Thoracic aorta (tissue), 2 donors: Measurements from ENCODE around the gene CACNG3. TPM values are rescaled to one million over a fixed set of nuclear protein-coding genes. Genes with fewer than 3 reads are reported as not detected.

Source experiments
- ATAC-seq: fragments of 150-250 bp; one replicate; pipeline ENCODE4 v1.8.0; 2017; ENCODE audit warnings: low read depth; ENCODE audit not compliant: insufficient number of reproducible peaks, low FRiP score
- DNase-seq: peaks from one replicate; pipeline ENCODE4 v3.0.0-alpha.2; 2020; ENCODE audit warnings: low spot score
- H3K27ac ChIP-seq, 2 donors: fragments of 200-600 bp; sonication (generic); 1 replicate in 1 of 2; 2 replicates in 1 of 2; pipeline ENCODE4 v1.5.1; 2016; ENCODE audit warnings: mild to moderate bottlenecking in 2 of 2, moderate library complexity in 2 of 2
- H3K27me3 ChIP-seq: fragments of 200-600 bp; sonication (generic); replicated peaks from 2 replicates; pipeline ENCODE4 v1.6.0; 2016; ENCODE audit warnings: mild to moderate bottlenecking; ENCODE audit not compliant: insufficient read depth
- H3K36me3 ChIP-seq: fragments of 200-600 bp; sonication (generic); one replicate; pipeline ENCODE4 v1.5.1; 2016
- H3K4me1 ChIP-seq, 2 donors: fragments of 200-600 bp; sonication (generic); 1 replicate in 1 of 2; 2 replicates in 1 of 2; pipeline versions ENCODE4 v1.5.1 to v1.6.0; 2016; ENCODE audit warnings: low read depth in 2 of 2, mild to moderate bottlenecking in 1 of 2; ENCODE audit not compliant: control insufficient read depth in 1 of 2
- H3K4me3 ChIP-seq: fragments of 200-600 bp; sonication (generic); 2 replicates; pipeline ENCODE4 v1.5.1; 2016; ENCODE audit warnings: mild to moderate bottlenecking
- H3K9me3 ChIP-seq: fragments of 200-600 bp; sonication (generic); 2 replicates; pipeline ENCODE4 v1.5.1; 2016
- CTCF ChIP-seq: fragments of 200-600 bp; sonication (generic); IDR thresholded peaks from one replicate; pipeline ENCODE4 v1.5.1; 2019; ENCODE audit warnings: antibody characterized with exemption
- total RNA-seq, 2 donors: library from RNA; depleted of rRNA; stranded (reverse); fragments of >200 nt; gene quantifications; one replicate each; pipeline versions ENCODE4 v1.1.0 to v1.2.3, GENCODE V29; 2016

The CACNG3 gene
- total RNA-seq, 2 donors from 2014 or later, result not detected

GRCh38 chr16:24378999-24379398 lies 122.9 kb downstream of the CACNG3 start:
- Histone ChIP-seq H3K4me1 (no peaks in the 10 kb centered on the region), H3K36me3 (no peaks in the 10 kb centered on the region), H3K27me3 (no peaks in the 10 kb centered on the region), H3K4me3 (no peak overlapping the region), H3K9me3 (peaks cover 12% of the 10 kb centered on the region), H3K27ac (no peak overlapping the region)
- no peak for DNase-seq
- ATAC-seq, result no peak
- TF ChIP-seq CTCF, result no peak

- no peak for ATAC-seq
- H3K4me1 ChIP-seq, result no peaks in the 10 kb centered on the region
- no peak for DNase-seq
- no peak overlapping the region for H3K27ac ChIP-seq
- no peak overlapping the region for H3K4me3 ChIP-seq
- H3K27me3 ChIP-seq, result no peaks in the 10 kb centered on the region
- no peaks in the 10 kb centered on the region for H3K36me3 ChIP-seq
- TF ChIP-seq CTCF, result no peak
- H3K9me3 ChIP-seq, result peaks cover 12% of the 10 kb centered on the region
Measured at GRCh38 chr16:24381470-24382118, 125.5 kb downstream of the CACNG3 start.

GRCh38 chr16:24382762-24383407 lies 126.8 kb downstream of the CACNG3 start:
- ATAC-seq (no peak), DNase-seq (no peak)
- Histone ChIP-seq H3K4me3 (no peak overlapping the region), H3K9me3 (peaks cover 12% of the 10 kb centered on the region), H3K27me3 (no peaks in the 10 kb centered on the region), H3K36me3 (no peaks in the 10 kb centered on the region), H3K27ac (no peak overlapping the region), H3K4me1 (no peaks in the 10 kb centered on the region)
- TF ChIP-seq CTCF, result no peak

GRCh38 chr16:24394341-24394740 lies 138.2 kb downstream of the CACNG3 start:
- Histone ChIP-seq H3K4me1 (no peaks in the 10 kb centered on the region), H3K9me3 (no peaks in the 10 kb centered on the region), H3K27ac (no peak overlapping the region), H3K4me3 (no peak overlapping the region), H3K27me3 (no peaks in the 10 kb centered on the region), H3K36me3 (no peaks in the 10 kb centered on the region)
- no peak for TF ChIP-seq CTCF
- DNase-seq (no peak), ATAC-seq (no peak)

- no peak for TF ChIP-seq CTCF
- Histone ChIP-seq H3K4me1 (no peaks in the 10 kb centered on the region), H3K27ac (no peak overlapping the region), H3K27me3 (no peaks in the 10 kb centered on the region), H3K4me3 (no peak overlapping the region), H3K9me3 (no peaks in the 10 kb centered on the region), H3K36me3 (no peaks in the 10 kb centered on the region)
- ATAC-seq, result no peak
- DNase-seq, result no peak
Measured at GRCh38 chr16:24396350-24397271, 140.5 kb downstream of the CACNG3 start.
